WTC11 (cell line): Measurements from ENCODE around the gene OPTN. TPM values are rescaled to one million over a fixed set of nuclear protein-coding genes. Genes with fewer than 3 reads are reported as not detected.

ENCODE experiments used
- ATAC-seq: fragments of 200-7000 bp; cut with Tn5 transposase; 2 replicates; pipeline ENCODE4 v1.10.0; 2021; ENCODE audit warnings: mild to moderate bottlenecking, moderate library complexity
- CTCF ChIA-PET: fragments of 300-600 bp; sonication (Branson Sonifier 250); formaldehyde crosslinking; loops from one replicate; lab custom pipeline; 2021; ENCODE audit warnings: antibody characterized with exemption; lab: Charles Lee
- POLR2A ChIA-PET: fragments of 350-600 bp; sonication (Branson Sonifier 250); formaldehyde crosslinking; loops from one replicate; lab custom pipeline; 2021; ENCODE audit warnings: antibody characterized with exemption; lab: Charles Lee
- DNase-seq: peaks from one replicate; pipeline ENCODE4 v3.0.0; 2021; ENCODE audit warnings: low spot score
- H3K27ac Mint-ChIP-seq: 2 replicates; pipeline ENCODE4 v1.8.0; 2021; ENCODE audit warnings: mixed read lengths
- H3K27me3 Mint-ChIP-seq: 2 replicates; pipeline ENCODE4 v1.8.0; 2021; ENCODE audit warnings: low read depth, mild to moderate bottlenecking, moderate library complexity, mixed read lengths
- H3K36me3 Mint-ChIP-seq: 2 replicates; pipeline ENCODE4 v1.8.0; 2021; ENCODE audit warnings: mixed read lengths
- H3K4me1 Mint-ChIP-seq: 2 replicates; pipeline ENCODE4 v1.8.0; 2022; ENCODE audit warnings: mixed read lengths
- H3K4me3 Mint-ChIP-seq: 2 replicates; pipeline ENCODE4 v1.8.0; 2021; ENCODE audit warnings: mild to moderate bottlenecking, moderate library complexity, mixed read lengths
- H3K9me3 Mint-ChIP-seq: 2 replicates; pipeline ENCODE4 v1.8.0; 2021; ENCODE audit warnings: mixed read lengths
- AR ChIP-seq: fragments of 250-450 bp; sonication (Bioruptor Pico); IDR thresholded peaks from 2 replicates; pipeline ENCODE4 v1.9.0; 2021; ENCODE audit warnings: mild to moderate bottlenecking
- E2F4 ChIP-seq: sonication (generic); formaldehyde crosslinking; IDR thresholded peaks from 2 replicates; pipeline ENCODE4 v1.8.1; 2022; ENCODE audit warnings: low read depth, mild to moderate bottlenecking, moderate library complexity, missing genetic modification reagents, borderline replicate concordance
- FOXJ3 ChIP-seq: sonication (generic); formaldehyde crosslinking; IDR thresholded peaks from 2 replicates; pipeline ENCODE4 v1.9.0; 2021; ENCODE audit warnings: missing genetic modification reagents, mild to moderate bottlenecking, borderline replicate concordance
- FOXK1 ChIP-seq: sonication (generic); formaldehyde crosslinking; IDR thresholded peaks from 2 replicates; pipeline ENCODE4 v1.8.0; 2022; ENCODE audit warnings: mild to moderate bottlenecking, moderate library complexity, missing genetic modification reagents
- HMGXB4 ChIP-seq: sonication (generic); formaldehyde crosslinking; IDR thresholded peaks from 2 replicates; pipeline ENCODE4 v1.8.1; 2023; ENCODE audit warnings: mild to moderate bottlenecking, moderate library complexity, missing genetic modification reagents
- JAZF1 ChIP-seq: fragments of 250-450 bp; sonication (Bioruptor Pico); IDR thresholded peaks from 2 replicates; pipeline ENCODE4 v1.9.0; 2021; ENCODE audit warnings: moderate library complexity, mild to moderate bottlenecking, inconsistent platforms
- JUN ChIP-seq: sonication (generic); formaldehyde crosslinking; IDR thresholded peaks from 2 replicates; pipeline ENCODE4 v1.8.0; 2023; ENCODE audit warnings: mild to moderate bottlenecking, missing genetic modification reagents
- NFATC4 ChIP-seq: fragments of 250-450 bp; sonication (Bioruptor Pico); IDR thresholded peaks from 2 replicates; pipeline ENCODE4 v1.9.0; 2021; ENCODE audit warnings: mild to moderate bottlenecking
- NR1H2 ChIP-seq: sonication (generic); formaldehyde crosslinking; IDR thresholded peaks from 2 replicates; pipeline ENCODE4 v1.9.0; 2021; ENCODE audit warnings: mild to moderate bottlenecking, moderate library complexity, missing genetic modification reagents
- NR2C2 ChIP-seq: sonication (generic); formaldehyde crosslinking; IDR thresholded peaks from 2 replicates; pipeline ENCODE4 v1.8.0; 2022; ENCODE audit warnings: mild to moderate bottlenecking, missing genetic modification reagents
- NR3C1 ChIP-seq: sonication (generic); formaldehyde crosslinking; conservative IDR thresholded peaks from 2 replicates; pipeline ENCODE4 v1.8.1; 2023; ENCODE audit warnings: low read depth, mild to moderate bottlenecking, missing genetic modification reagents
- USF1 ChIP-seq: sonication (generic); formaldehyde crosslinking; IDR thresholded peaks from 2 replicates; pipeline ENCODE4 v1.8.0; 2022; ENCODE audit warnings: mild to moderate bottlenecking, missing genetic modification reagents
- USF2 ChIP-seq: sonication (generic); formaldehyde crosslinking; IDR thresholded peaks from 2 replicates; pipeline ENCODE4 v1.8.1; 2023; ENCODE audit warnings: mild to moderate bottlenecking, missing genetic modification reagents, moderate library complexity
- ZNF121 ChIP-seq: sonication (generic); formaldehyde crosslinking; IDR thresholded peaks from 2 replicates; pipeline ENCODE4 v1.8.0; 2023; ENCODE audit warnings: missing genetic modification reagents
- ZNF138 ChIP-seq: sonication (generic); formaldehyde crosslinking; conservative IDR thresholded peaks from 2 replicates; pipeline ENCODE4 v1.8.1; 2022; ENCODE audit warnings: mild to moderate bottlenecking, moderate library complexity, missing genetic modification reagents
- ZNF281 ChIP-seq: sonication (generic); formaldehyde crosslinking; IDR thresholded peaks from 2 replicates; pipeline ENCODE4 v1.8.0; 2023; ENCODE audit warnings: mild to moderate bottlenecking, missing genetic modification reagents
- ZNF425 ChIP-seq: fragments of 250-450 bp; sonication (Bioruptor Pico); conservative IDR thresholded peaks from 2 replicates; pipeline ENCODE4 v1.9.0; 2021; ENCODE audit warnings: mild to moderate bottlenecking
- total RNA-seq: library from RNA; stranded (reverse); gene quantifications from 3 replicates; pipeline ENCODE4 v1.2.3, GENCODE V29; 2021

The OPTN gene
- total RNA-seq, 1 experiment from 2014 or later, result 44.3 TPM

GRCh38 chr10:13143766-13144165 lies 43.8 kb downstream of the OPTN start:
- H3K4me1 Mint-ChIP-seq, result peaks cover 18% of the 10 kb centered on the region
- ChIA-PET CTCF (interaction anchor here (1.1 kb wide), 1 partner anchor 18 kb away, joined by 7 read pairs; the partner anchor contains the start of gene MCM10), POLR2A (no interaction called here)
- H3K9me3 Mint-ChIP-seq, result no peaks in the 10 kb centered on the region; the same call in 1 of the 2 replicates
- H3K36me3 Mint-ChIP-seq, result no peaks in the 10 kb centered on the region
- DNase-seq, result no peak
- no peaks in the 10 kb centered on the region; the same call in 1 of the 2 replicates for H3K27me3 Mint-ChIP-seq
- H3K4me3 Mint-ChIP-seq, result no peak overlapping the region
- TF ChIP-seq JUN (CRISPR knock-in tag), result no peak
- TF ChIP-seq ZNF425 (CRISPR knock-in tag), result no peak
- TF ChIP-seq FOXJ3 (CRISPR knock-in tag), result no peak
- no peak for ATAC-seq
- H3K27ac Mint-ChIP-seq, result no peak overlapping the region

- CTCF ChIA-PET, result no interaction called here
- Mint-ChIP-seq H3K4me3 (no peak overlapping the region), H3K9me3 (no peaks in the 10 kb centered on the region; the same call in 1 of the 2 replicates), H3K36me3 (no peaks in the 10 kb centered on the region), H3K27me3 (no peaks in the 10 kb centered on the region; the same call in 1 of the 2 replicates), H3K27ac (no peak overlapping the region), H3K4me1 (peaks cover 8% of the 10 kb centered on the region)
- no peak for ATAC-seq
- TF ChIP-seq JUN (CRISPR knock-in tag) (no peak), FOXK1 (CRISPR knock-in tag) (no peak), ZNF138 (no peak), HMGXB4 (no peak), NR1H2 (CRISPR knock-in tag) (no peak), NR3C1 (CRISPR knock-in tag) (no peak), E2F4 (CRISPR knock-in tag) (no peak), USF2 (CRISPR knock-in tag) (no peak), JAZF1 (CRISPR knock-in tag) (no peak), AR (CRISPR knock-in tag) (no peak), ZNF281 (CRISPR knock-in tag) (no peak), NR2C2 (no peak), USF1 (CRISPR knock-in tag) (no peak), NFATC4 (no peak), ZNF121 (CRISPR knock-in tag) (no peak)
- POLR2A ChIA-PET, result no interaction called here
- no peak for DNase-seq
These were observed 44.9 kb downstream of the OPTN start for GRCh38 chr10:13144814-13145213.
